ENCODE measurements around the gene WDPCP.

- TF ChIP-seq, protein P1, sequence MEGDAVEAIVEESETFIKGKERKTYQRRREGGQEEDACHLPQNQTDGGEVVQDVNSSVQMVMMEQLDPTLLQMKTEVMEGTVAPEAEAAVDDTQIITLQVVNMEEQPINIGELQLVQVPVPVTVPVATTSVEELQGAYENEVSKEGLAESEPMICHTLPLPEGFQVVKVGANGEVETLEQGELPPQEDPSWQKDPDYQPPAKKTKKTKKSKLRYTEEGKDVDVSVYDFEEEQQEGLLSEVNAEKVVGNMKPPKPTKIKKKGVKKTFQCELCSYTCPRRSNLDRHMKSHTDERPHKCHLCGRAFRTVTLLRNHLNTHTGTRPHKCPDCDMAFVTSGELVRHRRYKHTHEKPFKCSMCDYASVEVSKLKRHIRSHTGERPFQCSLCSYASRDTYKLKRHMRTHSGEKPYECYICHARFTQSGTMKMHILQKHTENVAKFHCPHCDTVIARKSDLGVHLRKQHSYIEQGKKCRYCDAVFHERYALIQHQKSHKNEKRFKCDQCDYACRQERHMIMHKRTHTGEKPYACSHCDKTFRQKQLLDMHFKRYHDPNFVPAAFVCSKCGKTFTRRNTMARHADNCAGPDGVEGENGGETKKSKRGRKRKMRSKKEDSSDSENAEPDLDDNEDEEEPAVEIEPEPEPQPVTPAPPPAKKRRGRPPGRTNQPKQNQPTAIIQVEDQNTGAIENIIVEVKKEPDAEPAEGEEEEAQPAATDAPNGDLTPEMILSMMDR (IDR thresholded peaks at IDR 0.05) = no peak
- no peak for TF ChIP-seq POLR2A (IDR thresholded peaks at IDR 0.05)
Measured at GRCh38 chr2:63127594-63127993, 460.7 kb downstream of the WDPCP start.
